GM21786 (cell line): ENCODE data around the gene CLIP2.
"Not testable (repeated sequence)": the region's sequence is repeated elsewhere in the genome, so short reads cannot be mapped to it uniquely, and the experiment has no call there.

ENCODE experiments used
- ATAC-seq: cut with Tn5 transposase; IDR thresholded peaks from one replicate; pipeline ENCODE4 v1.9.1; 2021; ENCODE audit not compliant: unreplicated experiment

The CLIP2 gene

DNA sequence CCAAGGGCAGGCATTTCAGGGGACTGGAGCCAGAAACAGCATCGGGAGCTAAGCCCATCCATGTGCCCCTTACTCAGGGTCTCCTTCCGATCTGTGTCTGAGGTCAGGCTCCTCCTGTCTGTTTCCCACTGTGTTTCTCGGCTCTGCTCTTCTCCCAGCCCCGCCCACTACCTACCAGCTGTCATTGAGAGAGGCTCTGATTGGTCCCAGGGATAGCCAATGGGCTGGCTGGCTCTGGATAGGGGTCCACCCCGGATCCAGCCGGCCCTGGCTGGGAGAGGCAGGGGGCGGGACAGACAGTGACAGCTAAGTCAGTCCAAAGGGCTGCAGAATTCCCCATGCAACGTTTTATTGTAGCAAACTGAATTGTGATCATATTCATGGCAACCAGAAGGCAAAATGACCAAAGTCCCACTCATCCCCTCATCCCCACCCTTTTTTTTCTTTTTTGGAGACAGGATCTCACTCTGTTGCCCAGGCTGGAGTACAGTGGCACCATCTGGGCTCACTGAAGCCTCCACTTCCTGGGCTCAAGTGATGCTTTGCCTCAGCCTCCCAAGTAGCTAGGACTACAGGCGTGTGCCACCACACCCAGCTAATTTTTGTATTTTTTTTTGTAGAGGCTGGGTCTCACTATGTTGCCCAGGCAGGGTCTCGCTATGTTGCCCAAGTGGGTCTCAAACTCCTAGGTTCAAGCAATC is 76.3 kb downstream of the CLIP2 start:
- no peak for ATAC-seq

DNA sequence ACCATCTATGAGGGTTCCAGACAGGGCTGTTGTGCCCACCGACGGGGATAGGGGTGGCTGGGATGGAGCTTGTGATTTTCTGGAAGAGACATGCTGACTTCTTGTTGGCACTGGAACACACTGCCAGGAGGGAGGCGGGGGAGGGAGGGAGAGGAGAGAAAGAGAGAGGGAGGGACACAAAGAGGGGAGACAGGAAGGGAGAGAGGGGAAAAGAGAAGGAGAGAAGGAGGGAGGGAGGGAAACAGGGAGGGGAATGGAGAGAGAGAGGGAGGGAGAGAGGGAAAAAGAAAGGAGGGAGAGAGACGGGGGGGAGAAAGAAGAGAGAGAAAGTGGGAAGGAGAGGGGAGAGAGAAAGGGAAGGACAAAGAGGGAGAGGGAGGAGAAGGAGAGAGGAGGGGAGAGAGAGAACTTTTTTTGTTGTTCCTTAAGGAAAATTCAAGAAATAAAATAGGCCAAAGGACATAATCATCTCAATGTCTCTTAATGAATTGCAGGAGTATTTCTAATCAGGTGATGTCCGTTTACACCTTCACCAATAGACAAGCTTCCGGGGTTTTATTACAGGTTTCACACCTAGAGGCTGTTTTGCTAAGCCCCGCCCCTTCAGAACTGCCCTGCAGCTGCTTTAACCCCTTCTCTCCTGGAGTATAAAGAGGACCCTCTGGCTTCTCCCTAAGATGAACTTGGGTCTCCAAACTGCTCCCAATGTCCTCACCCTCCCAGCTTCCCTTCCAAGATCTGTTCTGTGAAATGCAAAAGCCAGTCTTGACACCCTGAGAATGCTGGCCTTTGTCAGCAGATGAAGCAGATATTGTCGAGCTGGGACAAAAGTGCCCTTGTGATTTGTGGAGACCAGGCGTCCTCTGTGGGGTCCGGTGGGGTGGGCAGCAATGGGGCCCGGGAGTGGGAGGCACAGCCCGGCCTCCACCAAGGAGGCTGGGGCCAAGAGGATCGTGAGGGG is 82.5 kb downstream of the CLIP2 start:
- no peak for ATAC-seq

DNA sequence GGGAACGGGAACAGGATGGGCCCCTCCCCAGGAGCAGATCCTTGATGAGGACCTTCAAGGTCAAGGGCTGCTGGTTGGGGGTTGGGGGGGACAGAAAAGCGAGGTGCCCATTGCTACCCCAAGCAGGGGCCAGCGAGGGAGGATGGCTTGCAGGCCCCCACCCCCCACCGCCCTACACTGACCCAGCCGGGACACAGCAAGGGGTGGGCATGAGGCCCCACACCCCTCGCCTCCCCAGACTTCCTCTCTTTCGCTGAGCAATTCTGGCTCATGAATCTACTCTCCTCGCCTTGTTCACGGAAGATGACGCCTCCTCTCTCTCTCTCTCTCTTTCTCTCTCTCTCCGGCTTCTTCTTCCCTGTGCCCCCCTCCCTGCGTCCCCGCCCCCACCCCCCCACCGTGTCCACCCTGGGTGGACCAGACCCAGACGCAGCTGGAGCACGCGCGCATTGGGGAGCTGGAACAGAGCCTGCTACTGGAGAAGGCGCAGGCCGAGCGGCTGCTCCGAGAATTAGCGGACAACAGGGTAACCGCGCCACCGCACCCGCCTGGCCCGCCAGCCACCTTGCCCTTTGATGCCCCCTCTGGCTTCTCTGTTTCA is 83.4 kb downstream of the CLIP2 start:
- no peak for ATAC-seq

DNA sequence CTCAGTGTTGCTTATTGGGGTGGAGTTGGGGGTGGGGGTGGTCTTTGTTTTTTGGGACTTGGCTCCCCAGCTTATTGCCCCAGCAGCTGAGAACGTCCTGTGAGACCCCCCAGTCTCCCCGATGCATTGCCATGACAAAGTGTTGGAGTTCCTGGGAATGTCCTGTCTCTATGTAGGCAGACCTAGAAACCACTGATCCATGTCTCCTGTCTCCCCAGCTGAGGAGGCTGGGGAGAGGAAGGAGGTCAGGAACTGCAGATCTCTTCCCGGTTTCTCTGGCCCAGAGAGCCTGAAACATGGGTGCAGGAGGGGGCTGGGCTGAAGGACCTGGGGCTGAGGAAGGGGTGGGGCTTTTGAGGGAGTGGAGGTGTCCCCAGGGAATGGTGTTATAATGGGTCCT is 84.3 kb downstream of the CLIP2 start:
- ATAC-seq = no peak

DNA sequence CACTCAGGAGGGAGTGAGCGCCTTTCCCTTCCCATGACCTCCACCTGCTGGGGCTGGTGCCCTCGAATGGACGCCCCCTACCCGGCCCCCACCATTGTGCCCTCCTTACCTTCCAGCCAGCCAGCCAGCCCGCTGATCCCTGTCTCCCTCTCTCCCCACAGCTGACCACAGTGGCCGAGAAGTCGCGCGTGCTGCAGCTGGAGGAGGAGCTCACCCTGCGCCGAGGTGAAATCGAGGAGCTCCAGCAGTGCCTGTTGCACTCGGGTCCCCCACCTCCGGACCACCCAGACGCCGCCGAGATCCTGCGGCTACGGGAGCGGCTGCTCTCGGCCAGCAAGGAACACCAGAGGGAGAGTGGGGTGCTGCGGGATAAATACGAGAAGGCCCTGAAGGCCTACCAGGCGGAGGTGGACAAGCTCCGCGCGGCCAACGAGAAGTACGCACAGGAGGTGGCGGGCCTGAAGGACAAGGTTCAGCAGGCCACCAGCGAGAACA is 86.6 kb downstream of the CLIP2 start:
- no peak for ATAC-seq

DNA sequence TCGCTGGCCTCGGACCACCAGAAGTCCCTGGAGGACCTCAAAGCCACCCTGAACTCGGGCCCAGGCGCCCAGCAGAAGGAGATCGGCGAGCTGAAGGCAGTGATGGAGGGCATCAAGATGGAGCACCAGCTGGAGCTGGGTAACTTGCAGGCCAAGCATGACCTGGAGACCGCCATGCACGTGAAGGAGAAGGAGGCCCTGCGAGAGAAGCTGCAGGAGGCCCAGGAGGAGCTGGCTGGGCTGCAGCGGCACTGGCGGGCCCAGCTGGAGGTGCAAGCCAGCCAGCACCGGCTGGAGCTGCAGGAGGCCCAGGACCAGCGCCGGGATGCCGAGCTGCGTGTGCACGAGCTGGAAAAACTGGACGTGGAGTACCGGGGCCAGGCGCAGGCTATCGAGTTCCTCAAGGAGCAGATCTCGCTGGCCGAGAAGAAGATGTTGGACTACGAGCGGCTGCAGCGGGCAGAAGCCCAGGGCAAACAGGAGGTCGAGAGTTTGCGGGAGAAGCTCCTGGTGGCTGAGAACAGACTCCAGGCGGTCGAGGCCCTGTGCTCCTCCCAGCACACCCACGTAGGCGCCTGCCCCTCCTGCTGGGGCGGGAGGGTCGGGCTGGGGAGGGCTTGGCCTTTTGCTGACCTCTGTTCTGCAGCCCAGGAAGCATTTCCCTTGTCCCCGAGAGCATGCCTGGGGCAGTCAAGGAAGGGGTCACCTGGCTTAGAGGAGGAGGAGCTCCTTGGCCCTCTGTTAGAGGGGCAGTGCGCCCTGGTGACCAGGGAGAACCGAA is 87.2 kb downstream of the CLIP2 start:
- no peak for ATAC-seq

DNA sequence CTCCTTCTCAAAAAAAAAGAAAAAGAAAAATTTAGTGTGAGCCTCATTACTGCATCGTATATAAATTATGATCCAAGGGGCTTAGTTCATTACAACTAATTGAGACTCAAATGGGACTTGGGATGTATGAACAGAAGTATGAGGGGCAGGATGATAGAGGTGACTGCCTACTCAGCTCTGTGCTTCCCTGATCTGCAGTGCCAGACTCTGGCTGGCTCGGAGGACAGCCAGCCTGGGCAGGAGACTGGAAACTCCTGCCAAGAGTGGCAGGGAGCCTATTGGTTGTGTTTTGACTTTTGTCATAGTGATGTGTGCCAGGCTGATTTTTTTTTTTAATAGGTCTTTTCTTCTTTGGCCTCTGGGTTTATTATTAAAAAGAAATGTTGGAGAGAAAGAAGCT is 90.7 kb downstream of the CLIP2 start:
- ATAC-seq = no peak

DNA sequence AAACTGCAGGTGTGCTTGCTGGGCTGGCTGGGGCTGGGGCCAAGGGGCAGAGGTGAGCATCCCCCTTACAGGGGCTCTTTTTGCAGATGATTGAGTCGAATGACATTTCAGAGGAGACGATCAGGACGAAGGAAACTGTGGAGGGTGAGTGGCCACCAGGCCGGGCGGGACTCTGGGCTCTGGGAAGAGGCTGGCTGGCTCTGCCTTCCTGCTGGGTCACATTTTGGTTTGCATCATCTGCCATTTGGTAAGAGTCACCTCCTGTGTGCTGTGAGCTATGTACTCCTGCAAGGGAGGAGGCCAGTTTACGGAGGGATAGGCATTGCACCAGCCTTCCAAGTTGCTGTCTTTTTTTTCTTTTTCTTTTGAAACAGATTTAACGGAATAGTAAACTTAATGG is 91.5 kb downstream of the CLIP2 start:
- no peak for ATAC-seq

DNA sequence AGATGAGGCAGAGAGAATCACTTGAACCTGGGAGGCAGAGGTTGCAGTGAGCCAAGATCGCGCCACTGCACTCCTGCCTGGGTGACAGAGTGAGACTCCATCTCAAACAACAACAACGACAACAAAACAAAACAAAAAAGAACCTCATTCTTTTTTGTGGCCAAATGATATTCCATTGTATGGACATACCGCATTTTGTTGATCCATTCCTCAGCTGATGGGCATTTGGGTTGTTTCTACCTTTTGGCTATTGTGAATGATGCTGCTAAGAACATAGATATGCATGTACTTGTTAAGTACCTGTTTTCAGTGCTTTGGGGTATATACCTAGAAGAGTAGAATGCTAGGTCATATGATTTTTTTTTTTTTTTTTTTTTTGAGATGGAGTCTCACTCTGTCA is 94.9 kb downstream of the CLIP2 start:
- not testable (repeated sequence) for ATAC-seq

DNA sequence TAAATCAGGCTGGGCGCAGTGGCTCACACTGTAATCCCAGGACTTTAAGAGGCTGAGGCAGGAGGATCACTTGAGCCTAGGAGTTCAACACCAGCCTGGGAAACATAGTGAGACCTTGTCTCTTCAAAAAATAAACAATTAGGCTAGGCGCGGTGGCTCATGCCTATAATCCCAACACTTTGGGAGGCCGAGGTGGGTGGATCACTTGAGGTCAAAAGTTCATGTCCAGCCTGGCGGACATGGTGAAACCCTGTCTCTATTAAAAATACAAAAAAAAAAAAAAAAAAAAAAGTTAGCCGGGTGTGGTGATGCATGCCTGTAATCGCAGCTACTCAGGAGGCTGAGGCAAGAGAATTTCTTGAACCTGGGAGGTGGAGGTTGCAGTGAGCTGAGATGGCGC is 95.6 kb downstream of the CLIP2 start:
- ATAC-seq = not testable (repeated sequence)

DNA sequence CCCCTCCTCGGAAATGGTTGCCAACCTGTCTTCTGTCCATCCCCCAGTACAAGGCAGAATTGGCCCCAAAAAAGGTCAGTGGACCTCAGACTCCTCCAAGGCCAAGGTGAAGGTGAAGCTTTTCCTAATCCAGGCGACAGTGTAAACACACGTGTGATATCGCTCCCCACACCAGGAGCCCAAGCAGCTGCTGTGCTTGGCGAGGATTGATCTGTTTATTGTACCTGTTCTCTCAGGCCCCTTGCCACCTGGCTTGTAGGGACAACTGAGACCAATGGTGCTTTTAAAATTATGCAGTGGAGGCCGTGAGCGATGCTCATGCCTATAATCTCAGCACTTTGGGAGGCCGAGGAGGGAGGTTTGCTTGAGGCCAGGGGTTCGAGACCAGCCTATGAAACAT is 98.4 kb downstream of the CLIP2 start:
- no peak for ATAC-seq

DNA sequence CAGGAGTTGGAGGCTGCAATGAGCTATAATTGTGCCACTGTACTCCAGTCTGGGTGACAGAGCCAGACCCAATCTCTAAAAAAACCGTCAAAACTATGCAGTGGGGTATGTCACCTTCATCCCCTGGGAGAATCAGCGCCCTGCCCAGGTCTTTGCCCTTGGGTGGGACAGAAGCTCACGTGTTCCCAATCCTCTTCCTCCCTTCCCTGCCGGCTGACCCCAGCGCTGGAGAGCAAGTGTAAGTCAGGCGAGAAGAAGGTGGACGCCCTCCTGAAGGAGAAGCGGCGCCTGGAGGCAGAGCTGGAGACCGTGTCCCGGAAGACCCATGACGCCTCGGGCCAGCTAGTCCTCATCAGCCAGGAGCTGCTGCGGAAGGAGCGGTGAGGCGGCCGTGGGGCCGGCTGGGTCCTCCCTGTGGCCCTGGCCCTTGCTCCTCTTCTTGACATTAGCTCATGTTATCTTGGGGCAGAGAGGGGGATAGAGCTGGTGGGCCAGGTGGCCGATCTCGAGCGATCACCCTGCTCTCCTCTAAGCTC is 99.7 kb downstream of the CLIP2 start:
- ATAC-seq = no peak

DNA sequence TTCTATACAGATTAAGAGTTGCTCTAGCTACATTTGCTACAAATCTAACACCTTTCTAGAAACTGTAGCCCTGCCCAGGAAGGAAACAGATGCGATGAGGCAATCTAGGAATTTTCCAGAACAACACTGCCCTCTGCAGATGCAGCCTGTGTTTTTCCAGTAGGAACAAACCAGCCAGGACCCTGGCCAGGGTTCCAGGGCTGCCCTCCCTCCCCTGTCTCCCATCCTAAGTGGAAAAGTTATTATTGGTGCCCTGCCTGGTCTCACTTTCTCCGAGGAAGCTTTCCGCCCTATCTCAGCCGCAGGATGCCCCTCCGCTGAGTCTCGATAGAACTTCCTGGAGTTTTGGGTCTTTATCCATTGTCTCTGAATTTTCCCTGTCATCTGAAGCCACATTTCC is 104.5 kb downstream of the CLIP2 start:
- ATAC-seq = not testable (repeated sequence)

DNA sequence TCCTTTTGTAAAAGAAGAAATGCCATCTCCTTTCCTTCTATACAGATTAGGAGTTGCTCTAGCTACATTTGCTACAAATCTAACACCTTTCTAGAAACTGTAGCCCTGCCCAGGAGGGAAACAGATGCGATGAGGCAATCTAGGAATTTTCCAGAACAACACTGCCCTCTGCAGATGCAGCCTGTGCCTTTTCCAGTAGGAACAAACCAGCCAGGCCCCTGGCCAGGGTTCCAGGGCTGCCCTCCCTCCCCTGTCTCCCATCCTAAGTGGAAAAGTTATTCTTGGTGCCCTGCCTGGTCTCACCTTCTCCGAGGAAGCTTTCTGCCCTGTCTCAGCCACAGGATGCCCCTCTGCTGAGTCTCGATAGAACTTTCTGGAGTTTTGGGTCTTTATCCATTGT is 105.4 kb downstream of the CLIP2 start:
- ATAC-seq = not testable (repeated sequence)

DNA sequence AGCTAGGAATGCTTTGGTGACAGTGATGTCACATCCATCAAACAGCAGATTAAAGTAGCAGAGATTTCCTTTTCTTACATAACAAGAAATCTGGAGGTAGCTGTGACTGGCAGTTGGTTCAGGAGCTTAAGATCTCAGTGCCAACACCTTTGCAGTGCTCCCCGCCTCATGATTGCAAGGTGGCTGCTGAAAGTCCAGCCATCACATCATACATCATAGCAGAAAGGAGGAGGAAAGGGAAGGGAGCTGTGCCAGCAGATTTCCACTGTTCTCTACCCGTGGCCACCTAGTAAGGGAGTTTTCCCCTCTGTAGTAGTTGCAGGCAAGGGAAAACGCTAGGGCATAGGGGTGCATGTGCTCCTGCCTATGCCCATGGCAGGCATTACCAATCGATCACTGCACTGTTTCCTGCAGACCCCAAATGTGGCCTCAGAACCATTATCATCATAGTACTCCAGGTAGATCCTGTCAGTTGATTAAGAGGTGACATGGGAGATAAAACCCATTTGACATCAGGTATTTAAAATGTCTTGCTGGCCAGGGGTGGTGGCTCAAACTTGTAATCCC is 106.6 kb downstream of the CLIP2 start:
- ATAC-seq = no peak

DNA sequence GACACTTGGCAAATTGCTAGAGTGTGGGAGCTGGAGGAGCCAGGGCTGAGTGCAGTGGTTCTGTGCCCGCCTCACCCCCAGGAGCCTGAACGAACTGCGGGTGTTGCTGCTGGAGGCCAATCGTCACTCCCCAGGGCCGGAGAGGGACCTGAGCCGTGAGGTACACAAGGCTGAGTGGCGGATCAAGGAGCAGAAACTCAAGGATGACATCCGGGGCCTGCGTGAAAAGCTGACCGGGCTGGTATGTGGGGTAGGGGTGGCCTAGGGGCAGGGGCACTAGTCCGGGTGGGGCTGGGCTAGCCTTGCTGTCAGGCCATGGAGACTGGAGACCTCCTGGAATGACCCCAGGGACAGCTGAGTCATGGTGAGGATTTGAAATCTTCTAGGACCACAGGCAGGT is 107.8 kb downstream of the CLIP2 start:
- no peak for ATAC-seq

DNA sequence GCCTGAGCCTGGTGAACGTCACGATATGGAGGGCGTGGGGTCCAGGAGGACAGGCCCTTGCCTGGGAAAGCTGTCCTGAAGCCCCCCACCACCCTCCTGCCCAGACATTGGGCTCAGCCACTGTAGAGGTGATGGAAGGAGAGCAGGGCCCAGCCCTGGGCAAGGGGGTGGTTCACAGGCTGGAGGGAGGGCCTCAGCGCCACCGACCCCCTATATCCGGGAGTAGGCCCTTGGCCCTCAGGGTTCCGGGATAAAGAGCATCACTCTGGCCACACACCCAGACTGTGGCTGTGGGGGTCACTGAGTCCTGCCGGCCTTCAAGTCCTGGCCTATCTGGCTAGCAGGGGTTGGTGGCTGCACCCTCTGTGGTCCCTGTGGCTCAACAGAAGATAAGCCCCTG is 109.2 kb downstream of the CLIP2 start:
- ATAC-seq = no peak

DNA sequence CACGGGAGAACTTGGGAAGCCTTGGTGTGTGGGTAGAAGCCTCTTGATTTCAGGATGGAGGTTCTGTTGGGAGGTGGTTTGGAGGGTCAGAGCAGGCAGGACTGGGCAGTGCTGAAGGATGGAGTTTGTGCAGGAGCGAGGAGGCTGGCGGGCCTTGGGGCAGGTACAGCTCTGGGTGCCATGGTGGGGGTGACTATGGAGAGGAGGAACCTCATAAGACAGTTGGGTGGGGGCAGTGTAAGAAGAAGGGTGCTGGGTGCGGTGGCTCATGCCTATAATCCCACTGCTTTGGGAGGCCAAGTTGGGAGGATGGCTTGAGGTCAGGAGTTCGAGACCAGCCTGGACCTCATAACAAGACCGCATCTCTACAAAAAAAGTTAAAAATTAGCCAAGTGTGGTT is 109.8 kb downstream of the CLIP2 start:
- no peak for ATAC-seq

DNA sequence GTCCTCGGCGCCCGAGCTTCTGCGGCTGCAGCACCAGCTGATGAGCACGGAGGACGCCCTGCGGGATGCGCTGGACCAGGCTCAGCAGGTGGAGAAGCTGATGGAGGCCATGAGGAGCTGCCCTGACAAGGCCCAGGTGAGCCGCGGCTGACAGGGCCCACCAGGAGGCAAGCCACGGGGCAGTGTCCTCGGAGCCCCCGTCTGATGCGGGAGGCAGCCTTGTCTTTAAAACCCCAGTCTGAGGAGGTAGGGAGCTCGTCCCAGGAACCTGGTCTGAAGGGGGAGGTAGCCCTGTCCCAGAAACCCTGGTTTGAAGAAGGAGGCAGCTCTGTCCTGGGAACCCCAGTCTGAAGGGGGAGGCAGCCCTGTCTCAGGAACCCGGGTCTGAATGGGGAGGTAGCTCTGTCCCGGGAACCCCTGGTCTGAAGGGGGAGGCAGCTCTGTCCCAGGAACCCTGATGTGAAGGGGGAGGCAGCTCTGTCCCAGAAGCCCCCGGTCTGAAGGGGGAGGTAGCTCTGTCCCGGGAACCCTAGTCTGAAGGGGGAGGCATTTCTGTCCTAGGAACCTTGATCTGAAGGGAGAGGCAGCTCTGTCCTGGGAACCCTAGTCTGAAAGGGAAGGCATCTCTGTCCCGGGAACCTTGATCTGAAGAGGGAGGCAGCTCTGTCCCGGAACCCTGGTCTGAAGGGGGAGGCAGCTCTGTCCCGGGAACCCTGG is 111.4 kb downstream of the CLIP2 start:
- no peak for ATAC-seq
